Ramos (cell line): ENCODE data around the gene CCL24.
"Not testable (repeated sequence)": the region's sequence is repeated elsewhere in the genome, so short reads cannot be mapped to it uniquely, and the experiment has no call there.

Experiments used
- in situ Hi-C: fragments of 300-500 bp; cut with MboI; formaldehyde crosslinking; loops from one replicate; pipeline ENCODE4 v1.14.3; 2022; ENCODE audit warnings: low sequenced_read_pairs; ENCODE audit not compliant: unreplicated experiment

CCL24 gene, protein sequence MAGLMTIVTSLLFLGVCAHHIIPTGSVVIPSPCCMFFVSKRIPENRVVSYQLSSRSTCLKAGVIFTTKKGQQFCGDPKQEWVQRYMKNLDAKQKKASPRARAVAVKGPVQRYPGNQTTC

GRCh38 chr7:75813781-75814236 is at the start of gene CCL24:
Gene CCL24 (minus strand): TSS chr7:75813806. CDS start chr7:75813715, 91 bp downstream.
- in situ Hi-C loops: no loop called here

- in situ Hi-C loops: no loop called here
Measured at GRCh38 chr7:75861636-75862035, 48.0 kb upstream of the CCL24 start.

DNA sequence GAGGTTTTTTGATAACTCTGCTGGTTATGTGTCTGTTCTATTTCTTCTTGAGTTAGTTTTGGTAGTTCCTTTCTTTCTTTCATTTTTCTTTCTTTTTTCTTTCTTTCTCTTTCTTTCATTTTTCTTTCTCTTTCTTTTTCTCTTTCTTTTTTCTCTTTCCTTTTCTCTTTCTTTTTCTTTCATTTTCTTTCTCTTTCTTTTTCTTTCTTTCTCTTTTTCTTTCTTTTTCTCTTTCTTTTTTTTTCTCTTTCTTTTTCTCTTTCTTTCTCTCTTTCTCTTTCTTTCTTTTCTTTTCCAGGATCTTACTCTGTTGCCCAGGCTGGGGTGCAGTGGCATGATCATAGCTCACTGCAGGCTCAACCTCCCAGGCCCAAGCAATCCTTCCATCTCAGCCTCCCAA is 44.8 kb upstream of the CCL24 start:
- in situ Hi-C loops: no loop called here

GRCh38 chr7:75856536-75856935 is 42.9 kb upstream of the CCL24 start:
- in situ Hi-C loops: no loop called here

- in situ Hi-C loops: not testable (repeated sequence)
Measured at GRCh38 chr7:75854813-75855345, 41.3 kb upstream of the CCL24 start.

DNA sequence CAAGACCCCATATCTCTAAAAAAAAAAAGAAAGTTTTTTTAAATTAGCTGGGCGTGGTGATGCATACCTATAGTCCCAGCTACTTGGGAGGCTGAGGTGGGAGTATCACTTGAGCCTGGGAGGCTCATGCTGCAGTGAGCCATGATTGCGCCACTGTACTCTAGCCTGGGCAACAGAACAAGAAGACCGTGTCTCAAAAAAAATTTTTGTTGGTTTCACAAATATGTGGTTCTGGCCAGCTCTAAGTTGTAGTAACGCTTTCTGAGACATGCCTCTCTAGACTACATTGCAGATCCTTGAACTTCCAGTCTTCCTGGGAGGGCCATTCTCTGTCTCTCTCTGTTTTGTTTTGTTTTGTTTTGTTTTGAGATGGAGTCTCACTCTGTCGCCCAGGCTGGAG is 40.6 kb upstream of the CCL24 start:
- in situ Hi-C loops: no loop called here

DNA sequence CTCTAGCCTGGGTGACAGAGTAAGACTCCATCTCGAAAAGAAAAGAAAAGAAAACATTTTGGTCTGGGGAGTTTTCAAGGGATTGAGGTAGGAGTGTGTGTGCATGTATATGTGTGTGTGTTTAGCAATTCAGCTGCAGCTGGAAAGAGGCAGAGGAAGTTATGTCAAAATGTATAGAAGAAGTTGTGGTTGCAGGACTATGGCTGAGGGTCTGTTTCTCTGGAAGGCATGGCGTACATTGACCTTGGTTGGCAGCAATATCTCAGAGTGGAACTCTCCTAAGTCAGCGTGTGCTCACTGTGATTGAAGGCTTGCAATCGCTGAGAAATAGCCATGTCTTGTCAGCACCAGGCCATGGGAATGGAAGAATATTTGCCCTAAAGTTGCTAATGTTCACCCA is 36.6 kb upstream of the CCL24 start:
- in situ Hi-C loops: no loop called here

DNA sequence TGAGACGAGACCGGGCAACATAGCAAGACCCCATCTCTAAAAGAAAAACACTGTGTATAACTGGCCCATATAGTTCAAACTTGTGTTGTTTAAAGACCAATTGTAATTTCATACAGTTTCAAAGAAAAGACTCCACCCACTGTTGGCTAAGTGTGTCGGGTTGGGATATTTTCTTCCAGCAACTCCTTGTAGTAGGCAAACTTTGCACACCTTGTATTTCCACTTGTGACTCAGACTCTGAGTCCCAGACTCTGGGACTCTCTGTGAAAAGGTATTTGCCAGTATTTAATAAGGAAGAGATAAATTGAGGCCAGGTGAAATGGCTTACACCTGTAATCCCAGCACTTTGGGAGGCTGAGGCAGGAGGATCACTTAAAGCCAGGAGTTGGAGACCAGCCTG is 36.0 kb upstream of the CCL24 start:
- in situ Hi-C loops: no loop called here

GRCh38 chr7:75847707-75848106 is 34.1 kb upstream of the CCL24 start:
- in situ Hi-C loops: no loop called here

GRCh38 chr7:75845132-75845531 is 31.5 kb upstream of the CCL24 start:
- in situ Hi-C loops: not testable (repeated sequence)

GRCh38 chr7:75844158-75844557 is 30.6 kb upstream of the CCL24 start:
- in situ Hi-C loops: no loop called here

- in situ Hi-C loops: no loop called here
Measured at GRCh38 chr7:75843613-75844116, 30.1 kb upstream of the CCL24 start.

DNA sequence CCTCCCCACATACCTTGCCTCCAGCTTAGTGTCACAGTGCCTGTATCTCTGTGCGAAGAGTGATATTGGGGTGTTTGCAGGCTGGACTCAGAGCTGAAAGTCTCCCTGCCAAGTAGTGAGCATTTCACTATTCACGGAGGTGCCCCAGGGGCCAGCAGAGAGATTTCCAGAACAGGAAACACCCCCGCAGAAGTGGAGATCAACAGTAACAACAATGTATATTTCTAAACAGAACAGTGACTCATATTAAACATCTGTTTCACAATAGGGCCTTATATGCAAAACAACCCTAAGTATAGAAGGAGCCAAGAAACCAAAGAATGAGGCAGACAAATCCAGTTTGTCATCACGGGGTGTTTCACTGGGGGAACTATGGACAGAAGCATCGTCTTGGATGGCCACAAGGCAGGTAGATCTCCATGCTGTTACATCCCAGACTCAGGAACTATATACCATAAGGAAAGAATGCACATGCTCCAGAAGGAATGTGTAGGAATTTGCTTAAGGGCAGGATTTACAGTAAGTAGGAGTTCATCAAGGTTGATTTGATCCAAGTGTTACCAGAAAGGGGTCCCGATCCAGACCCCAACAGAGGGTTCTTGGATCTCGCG is 29.3 kb upstream of the CCL24 start:
- in situ Hi-C loops: no loop called here

DNA sequence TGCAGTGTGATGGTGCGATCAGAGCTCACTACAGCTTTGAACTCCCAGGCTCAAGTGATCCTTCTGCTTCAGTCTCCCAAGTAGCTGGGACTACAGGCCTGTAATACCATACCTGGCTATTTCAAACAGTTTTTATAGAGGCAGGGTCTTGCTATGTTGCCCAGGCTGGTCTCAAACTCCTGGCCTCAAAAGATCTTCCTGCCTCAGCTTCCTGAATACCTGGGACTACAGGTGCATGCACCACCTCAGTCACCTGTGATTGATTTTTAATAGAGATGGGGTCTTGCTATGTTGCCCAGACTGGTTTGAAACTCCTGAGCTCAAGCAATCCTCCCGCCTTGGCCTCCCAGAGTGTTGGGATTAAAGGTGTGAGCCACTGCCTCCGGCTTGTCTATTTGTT is 26.4 kb upstream of the CCL24 start:
- in situ Hi-C loops: no loop called here

GRCh38 chr7:75838281-75838930 is 24.8 kb upstream of the CCL24 start:
- in situ Hi-C loops: not testable (repeated sequence)

GRCh38 chr7:75836798-75837197 is 23.2 kb upstream of the CCL24 start:
- in situ Hi-C loops: no loop called here

- in situ Hi-C loops: no loop called here
Measured at GRCh38 chr7:75835688-75836285, 22.2 kb upstream of the CCL24 start.

- in situ Hi-C loops: not testable (repeated sequence)
Measured at GRCh38 chr7:75833662-75834061, 20.1 kb upstream of the CCL24 start.

DNA sequence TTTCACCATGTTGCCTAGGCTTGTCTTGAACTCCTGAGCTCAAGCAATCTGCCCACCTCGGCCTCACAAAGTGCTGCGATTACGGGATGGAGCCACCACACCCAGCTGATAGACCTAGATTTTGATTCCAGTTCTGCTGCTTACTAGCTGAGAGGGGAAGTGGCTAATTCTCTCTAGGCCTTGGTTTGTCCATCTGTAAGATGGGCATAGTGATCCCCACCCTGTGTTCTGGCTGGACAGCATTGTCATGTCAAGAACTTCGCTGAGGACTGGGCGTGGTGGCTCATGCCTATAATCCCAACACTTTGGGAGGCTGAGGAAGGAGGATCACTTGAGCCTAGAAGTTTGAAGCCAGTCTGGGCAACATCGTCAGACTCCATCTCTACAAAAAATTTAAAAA is 17.4 kb upstream of the CCL24 start:
- in situ Hi-C loops: no loop called here

GRCh38 chr7:75829656-75830055 is 16.1 kb upstream of the CCL24 start:
- in situ Hi-C loops: not testable (repeated sequence)
